Neural cell (in vitro differentiated cells): ENCODE data around the gene LAMTOR1. TPM values are rescaled to one million over a fixed set of nuclear protein-coding genes. Genes with fewer than 3 reads are reported as not detected.
A peak's percentile ranks its signal among the peaks of the same experiment; 100 is the strongest.

Source experiments
- H2AFZ ChIP-seq: fragments of 200-600, 300-800 bp; sonication (generic), shearing (Covaris generic); 2 replicates; pipeline ENCODE4 v1.6.0; 2014; ENCODE audit warnings: low read depth, mild to moderate bottlenecking, antibody characterized with exemption, low read length, moderate library complexity
- H3F3A ChIP-seq: fragments of 200-600 bp; shearing (Covaris generic); 2 replicates; pipeline ENCODE4 v1.6.1; 2016; ENCODE audit warnings: mild to moderate bottlenecking, moderate library complexity, mixed read lengths, antibody characterized with exemption, low read length; ENCODE audit not compliant: insufficient read depth, poor library complexity, severe bottlenecking
- H3K27ac ChIP-seq: fragments of 200-600, 300-800 bp; sonication (generic), shearing (Covaris generic); 2 replicates; pipeline ENCODE4 v1.5.1; 2014; ENCODE audit warnings: mild to moderate bottlenecking, low read length, moderate library complexity
- H3K27me3 ChIP-seq: fragments of 300-800, 200-600 bp; sonication (generic), shearing (Covaris generic); 2 replicates; pipeline ENCODE4 v1.6.0; 2014; ENCODE audit warnings: mild to moderate bottlenecking, low read depth, low read length, moderate library complexity; ENCODE audit not compliant: insufficient read depth
- H3K36me3 ChIP-seq: fragments of 300-800, 200-600 bp; sonication (generic), shearing (Covaris generic); 2 replicates; pipeline ENCODE4 v1.5.1; 2014; ENCODE audit warnings: mild to moderate bottlenecking, antibody characterized with exemption, low read length, moderate library complexity; ENCODE audit not compliant: insufficient read depth
- H3K4me2 ChIP-seq: fragments of 300-800, 200-600 bp; sonication (generic), shearing (Covaris generic); 2 replicates; pipeline ENCODE4 v1.6.0; 2014; ENCODE audit warnings: mild to moderate bottlenecking, low read length
- H3K4me3 ChIP-seq: fragments of 300-800, 200-600 bp; sonication (generic), shearing (Covaris generic); 2 replicates; pipeline ENCODE4 v1.5.1; 2014; ENCODE audit warnings: mild to moderate bottlenecking, low read length, moderate library complexity
- H3K79me2 ChIP-seq: fragments of 200-600 bp; shearing (Covaris generic); replicated peaks from 2 replicates; pipeline ENCODE4 v1.6.0; 2014; ENCODE audit warnings: mild to moderate bottlenecking, low read length, moderate library complexity; ENCODE audit not compliant: insufficient read depth
- H3K9ac ChIP-seq: fragments of 300-800, 200-600 bp; sonication (generic), shearing (Covaris generic); 2 replicates; pipeline ENCODE4 v1.6.1; 2016; ENCODE audit warnings: mild to moderate bottlenecking, low read length, mixed read lengths
- H3K9me2 ChIP-seq: fragments of 200-600 bp; shearing (Covaris generic); 2 replicates; pipeline ENCODE4 v1.6.1; 2016; ENCODE audit warnings: mild to moderate bottlenecking, low read length, mixed read lengths; ENCODE audit not compliant: insufficient read depth
- H3K9me3 ChIP-seq: fragments of 200-600, 300-800 bp; sonication (generic), shearing (Covaris generic); 2 replicates; pipeline ENCODE4 v1.6.1; 2016; ENCODE audit warnings: mild to moderate bottlenecking, mixed run types, low read length, moderate library complexity, mixed read lengths
- H4K20me1 ChIP-seq: fragments of 200-600 bp; shearing (Covaris generic); 2 replicates; pipeline ENCODE4 v1.6.1; 2016; ENCODE audit warnings: mild to moderate bottlenecking, mixed run types; ENCODE audit not compliant: insufficient read depth
- CTCF ChIP-seq: fragments of 450-650 bp; IDR thresholded peaks from 2 replicates; pipeline ENCODE4 v1.5.1; 2014; ENCODE audit warnings: antibody characterized with exemption, mild to moderate bottlenecking, moderate library complexity; ENCODE audit not compliant: poor library complexity, severe bottlenecking
- EP300 ChIP-seq: fragments of 450-650 bp; conservative IDR thresholded peaks from 2 replicates; pipeline ENCODE4 v1.6.1; 2014; ENCODE audit warnings: antibody characterized with exemption, mild to moderate bottlenecking, moderate library complexity; ENCODE audit not compliant: poor library complexity, severe bottlenecking
- EZH2 ChIP-seq: fragments of 200-600, 300-800 bp; shearing (Covaris generic), sonication (generic); IDR thresholded peaks from 2 replicates; pipeline ENCODE4 v1.6.1; 2014; ENCODE audit warnings: antibody characterized with exemption, low read length, borderline replicate concordance, mild to moderate bottlenecking; ENCODE audit not compliant: insufficient read depth, poor library complexity, severe bottlenecking
- MXI1 ChIP-seq: fragments of 450-650 bp; conservative IDR thresholded peaks from 2 replicates; pipeline ENCODE4 v1.6.1; 2014; ENCODE audit warnings: antibody characterized with exemption, mild to moderate bottlenecking; ENCODE audit not compliant: poor library complexity, severe bottlenecking
- POLR2AphosphoS5 ChIP-seq: IDR thresholded peaks from 2 replicates; pipeline ENCODE4 v1.6.1; 2012
- RAD21 ChIP-seq: fragments of 450-650 bp; conservative IDR thresholded peaks from 2 replicates; pipeline ENCODE4 v1.6.1; 2014; ENCODE audit warnings: antibody characterized with exemption, mild to moderate bottlenecking, moderate library complexity
- REST ChIP-seq: IDR thresholded peaks from 2 replicates; pipeline ENCODE4 v1.6.1; 2012; ENCODE audit warnings: borderline replicate concordance
- SMC3 ChIP-seq: fragments of 450-650 bp; conservative IDR thresholded peaks from 2 replicates; pipeline ENCODE4 v1.6.1; 2014; ENCODE audit warnings: antibody characterized with exemption, mild to moderate bottlenecking, moderate library complexity; ENCODE audit not compliant: poor library complexity
- TAF1 ChIP-seq: IDR thresholded peaks from 2 replicates; pipeline ENCODE4 v1.6.1; 2012; ENCODE audit warnings: low read depth
- polyA plus RNA-seq: library from polyadenylated mRNA; depleted of rRNA; stranded (reverse); fragments of >200 nt; gene quantifications from 2 replicates; pipeline ENCODE4 v1.2.3, GENCODE V29; 2014

The LAMTOR1 gene
- polyA plus RNA-seq, 1 donor from 2014 or later, result 108 TPM

- Histone ChIP-seq H3K27me3 (no peaks in the 10 kb centered on the region), H3K4me2 (no peak overlapping the region), H3K9ac (peak overlapping the region; percentile 5), H3K9me3 (no peaks in the 10 kb centered on the region), H3K9me2 (no peaks in the 10 kb centered on the region), H4K20me1 (no peaks in the 10 kb centered on the region), H2AFZ (no peak overlapping the region), H3K79me2 (no peaks in the 10 kb centered on the region), H3K27ac (peak overlapping the region; percentile 7), H3F3A (no peaks in the 10 kb centered on the region), H3K36me3 (no peaks in the 10 kb centered on the region), H3K4me3 (no peak overlapping the region)
- no peak for TF ChIP-seq MXI1
- TF ChIP-seq TAF1, result no peak
- no peak for TF ChIP-seq REST
- TF ChIP-seq RAD21, result no peak
- no peak for TF ChIP-seq EZH2
- no peak for TF ChIP-seq CTCF
- no peak for TF ChIP-seq SMC3
- TF ChIP-seq EP300, result no peak
- no peak for TF ChIP-seq POLR2AphosphoS5
Measured at GRCh38 chr11:72085621-72086351, 17.3 kb downstream of the LAMTOR1 start.

GRCh38 chr11:72084965-72085364 is 18.1 kb downstream of the LAMTOR1 start:
- Histone ChIP-seq H3K4me3 (no peak overlapping the region), H3K36me3 (no peaks in the 10 kb centered on the region), H3K27me3 (no peaks in the 10 kb centered on the region), H3K4me2 (no peak overlapping the region), H3K9ac (no peak overlapping the region), H3F3A (no peaks in the 10 kb centered on the region), H3K27ac (no peak overlapping the region), H3K79me2 (peaks cover 3% of the 10 kb centered on the region), H3K9me2 (no peaks in the 10 kb centered on the region), H4K20me1 (no peaks in the 10 kb centered on the region), H3K9me3 (no peaks in the 10 kb centered on the region), H2AFZ (no peak overlapping the region)
- TF ChIP-seq MXI1, result no peak
- TF ChIP-seq SMC3, result no peak
